ENCODE results near the gene BID. TPM values are rescaled to one million over a fixed set of nuclear protein-coding genes. Genes with fewer than 3 reads are reported as not detected.

BID gene
- total RNA-seq, 1 donor from 2014 or later: 16.6 TPM

GRCh38 chr22:17783773-17784480 lies 9.7 kb upstream of the BID start:
- Histone ChIP-seq H3K9me3 (ENCODE audit: low read depth) (no peaks in the 10 kb centered on the region), H3K79me2 (ENCODE audit: low read depth) (no peaks in the 10 kb centered on the region), H3K4me1 (peaks cover 8% of the 10 kb centered on the region), H3F3A (ENCODE audit: low read depth) (peaks cover 21% of the 10 kb centered on the region), H3K27ac (no peak overlapping the region), H3K4me3 (no peak overlapping the region), H3K36me3 (no peaks in the 10 kb centered on the region), H3K9ac (no peak overlapping the region), H2AFZ (replicated peaks) (no peak overlapping the region), H3K4me2 (no peak overlapping the region), H3K27me3 (no peaks in the 10 kb centered on the region), H4K20me1 (ENCODE audit: low read depth) (no peaks in the 10 kb centered on the region)
- Mint-ChIP-seq H3K9me3 (no peaks in the 10 kb centered on the region), H3K27me3 (ENCODE audit: insufficient read depth, low read depth) (peaks cover 11% of the 10 kb centered on the region), H3K27ac (no peak overlapping the region), H3K4me1 (peaks cover 40% of the 10 kb centered on the region), H3K36me3 (no peaks in the 10 kb centered on the region), H3K4me3 (no peak overlapping the region)
- TF ChIP-seq EZH2phosphoT487 (IDR thresholded peaks at IDR 0.05) (no peak), EZH2 (IDR thresholded peaks at IDR 0.05) (no peak)
- DNase-seq (ENCODE audit: low spot score): no peak

- H3K4me1 Mint-ChIP-seq: peaks cover 42% of the 10 kb centered on the region
- no peaks in the 10 kb centered on the region for H3K9me3 Mint-ChIP-seq
- no peaks in the 10 kb centered on the region for H3K36me3 Mint-ChIP-seq
- H3K9ac ChIP-seq: no peak overlapping the region
- H3K27ac Mint-ChIP-seq: peak overlapping the region; percentile 60
- no peaks in the 10 kb centered on the region for H3K36me3 ChIP-seq
- no peak overlapping the region for H2AFZ ChIP-seq (replicated peaks)
- H3K27me3 ChIP-seq: no peaks in the 10 kb centered on the region
- H3K4me3 Mint-ChIP-seq: no peak overlapping the region
- no peak overlapping the region for H3K4me2 ChIP-seq
- peaks cover 21% of the 10 kb centered on the region for H3F3A ChIP-seq (ENCODE audit: low read depth)
- peaks cover 8% of the 10 kb centered on the region for H3K4me1 ChIP-seq
- no peaks in the 10 kb centered on the region for H3K79me2 ChIP-seq (ENCODE audit: low read depth)
- peaks cover 11% of the 10 kb centered on the region for H3K27me3 Mint-ChIP-seq (ENCODE audit: insufficient read depth, low read depth)
- no peak overlapping the region for H3K27ac ChIP-seq
- H3K4me3 ChIP-seq: no peak overlapping the region
- no peaks in the 10 kb centered on the region for H3K9me3 ChIP-seq (ENCODE audit: low read depth)
- no peak for DNase-seq (ENCODE audit: low spot score)
- H4K20me1 ChIP-seq (ENCODE audit: low read depth): no peaks in the 10 kb centered on the region
- TF ChIP-seq EZH2phosphoT487 (IDR thresholded peaks at IDR 0.05) (no peak), CTCF (IDR thresholded peaks at IDR 0.05) (no peak), EZH2 (IDR thresholded peaks at IDR 0.05) (no peak)
Observed at GRCh38 chr22:17783312-17783711, 9.0 kb upstream of the BID start.

- Mint-ChIP-seq H3K4me1 (peaks cover 42% of the 10 kb centered on the region), H3K27ac (no peak overlapping the region), H3K9me3 (no peaks in the 10 kb centered on the region), H3K36me3 (no peaks in the 10 kb centered on the region), H3K27me3 (ENCODE audit: insufficient read depth, low read depth) (peaks cover 15% of the 10 kb centered on the region), H3K4me3 (no peak overlapping the region)
- peaks cover 15% of the 10 kb centered on the region for H3F3A ChIP-seq (ENCODE audit: low read depth)
- H3K4me1 ChIP-seq: peaks cover 8% of the 10 kb centered on the region
- TF ChIP-seq EZH2 (IDR thresholded peaks at IDR 0.05) (no peak), EZH2phosphoT487 (IDR thresholded peaks at IDR 0.05) (no peak), CTCF (IDR thresholded peaks at IDR 0.05) (no peak)
- no peak overlapping the region for H2AFZ ChIP-seq (replicated peaks)
- H3K27ac ChIP-seq: no peak overlapping the region
- DNase-seq (ENCODE audit: low spot score): no peak
- H3K4me2 ChIP-seq: no peak overlapping the region
- H3K9ac ChIP-seq: no peak overlapping the region
- no peaks in the 10 kb centered on the region for H3K79me2 ChIP-seq (ENCODE audit: low read depth)
- H3K9me3 ChIP-seq (ENCODE audit: low read depth): no peaks in the 10 kb centered on the region
- no peaks in the 10 kb centered on the region for H4K20me1 ChIP-seq (ENCODE audit: low read depth)
- H3K27me3 ChIP-seq: no peaks in the 10 kb centered on the region
- H3K36me3 ChIP-seq: no peaks in the 10 kb centered on the region
- no peak overlapping the region for H3K4me3 ChIP-seq
Observed at GRCh38 chr22:17782621-17783020, 8.4 kb upstream of the BID start.

GRCh38 chr22:17782158-17782557 lies 7.9 kb upstream of the BID start:
- no peaks in the 10 kb centered on the region for H3K79me2 ChIP-seq (ENCODE audit: low read depth)
- H3K27ac Mint-ChIP-seq: no peak overlapping the region
- H3K4me1 Mint-ChIP-seq: peaks cover 40% of the 10 kb centered on the region
- DNase-seq (ENCODE audit: low spot score): no peak
- H3F3A ChIP-seq (ENCODE audit: low read depth): peaks cover 10% of the 10 kb centered on the region
- TF ChIP-seq EZH2phosphoT487 (IDR thresholded peaks at IDR 0.05): no peak
- no peak for TF ChIP-seq CTCF (IDR thresholded peaks at IDR 0.05)
- TF ChIP-seq EZH2 (IDR thresholded peaks at IDR 0.05): no peak
- no peaks in the 10 kb centered on the region for H3K36me3 ChIP-seq
- peaks cover 18% of the 10 kb centered on the region for H3K27me3 Mint-ChIP-seq (ENCODE audit: insufficient read depth, low read depth)
- H3K27ac ChIP-seq: no peak overlapping the region
- H3K9ac ChIP-seq: no peak overlapping the region
- no peaks in the 10 kb centered on the region for H3K36me3 Mint-ChIP-seq
- H3K4me3 ChIP-seq: no peak overlapping the region
- no peak overlapping the region for H3K4me3 Mint-ChIP-seq
- no peak overlapping the region for H2AFZ ChIP-seq (replicated peaks)
- H4K20me1 ChIP-seq (ENCODE audit: low read depth): no peaks in the 10 kb centered on the region
- no peaks in the 10 kb centered on the region for H3K27me3 ChIP-seq
- H3K4me1 ChIP-seq: peaks cover 4% of the 10 kb centered on the region
- no peaks in the 10 kb centered on the region for H3K9me3 Mint-ChIP-seq
- H3K9me3 ChIP-seq (ENCODE audit: low read depth): no peaks in the 10 kb centered on the region
- no peak overlapping the region for H3K4me2 ChIP-seq

Measured in neural progenitor cell (in vitro differentiated cells).